Head of caudate nucleus (tissue), 42 donors: ENCODE measurements around the gene BIN1.

Experiments used
- DNase-seq, 42 donors: peaks; one replicate each; pipeline versions ENCODE4 v3.0.0 to v3.0.0-alpha.2; 2020 to 2021; ENCODE audit warnings: mixed read lengths in 7 of 42
- intact Hi-C: fragments of 100-400 bp; cut with DNase I; formaldehyde crosslinking; loops from one replicate; pipeline ENCODE4 v1.15.0; 2022

BIN1 gene

GRCh38 chr2:127070221-127070620 lies 36.7 kb downstream of the BIN1 start:
- intact Hi-C loops: loop anchor here (5.0 kb wide), 1 partner anchor 37 kb away; the partner anchor contains the start of gene BIN1
- no peak for DNase-seq

- intact Hi-C loops: loop anchor here (10.0 kb wide), 1 partner anchor 315 kb away; the partner anchor contains the start of gene MAP3K2
Measured at GRCh38 chr2:127069536-127069935, 37.4 kb downstream of the BIN1 start.

GRCh38 chr2:127069003-127069402 lies 38.0 kb downstream of the BIN1 start:
- no peak for DNase-seq
- intact Hi-C loops: loop anchor here (10.0 kb wide), 1 partner anchor 316 kb away; the partner anchor contains the start of gene MAP3K2

More at GRCh38 chr2:127069536-127069935, 37.4 kb downstream of the BIN1 start:
- no peak for DNase-seq

- intact Hi-C loops: loop anchor here (10.0 kb wide), 1 partner anchor 316 kb away; the partner anchor contains the start of gene MAP3K2
- no peak for DNase-seq
Measured at GRCh38 chr2:127068351-127068741, 38.6 kb downstream of the BIN1 start.

- DNase-seq: peak; percentile 63 to 94 (median 85)
- intact Hi-C loops: loop anchor here (10.0 kb wide), 1 partner anchor 317 kb away; the partner anchor contains the start of gene MAP3K2
Measured at GRCh38 chr2:127067620-127068350, 39.2 kb downstream of the BIN1 start.

- DNase-seq: no peak
- intact Hi-C loops: loop anchor here (10.0 kb wide), 1 partner anchor 318 kb away; the partner anchor contains the start of gene MAP3K2
Measured at GRCh38 chr2:127066942-127067341, 40.0 kb downstream of the BIN1 start.

- no peak for DNase-seq
- intact Hi-C loops: loop anchor here (10.0 kb wide), 1 partner anchor 319 kb away; the partner anchor contains the start of gene MAP3K2
Measured at GRCh38 chr2:127065940-127066318, 41.0 kb downstream of the BIN1 start.

- intact Hi-C loops: loop anchor here (10.0 kb wide), 1 partner anchor 319 kb away; the partner anchor contains the start of gene MAP3K2
- no peak for DNase-seq
Measured at GRCh38 chr2:127065299-127065939, 41.5 kb downstream of the BIN1 start.

- DNase-seq: peak in 28 of 42 donors; percentile 38 to 85 (median 64)
- intact Hi-C loops: loop anchor here (10.0 kb wide), 1 partner anchor 320 kb away; the partner anchor contains the start of gene MAP3K2
Measured at GRCh38 chr2:127064642-127065250, 42.2 kb downstream of the BIN1 start.

- no peak for DNase-seq
- intact Hi-C loops: loop anchor here (10.0 kb wide), 1 partner anchor 321 kb away; the partner anchor contains the start of gene MAP3K2
Measured at GRCh38 chr2:127063701-127064590, 43.0 kb downstream of the BIN1 start.

GRCh38 chr2:127061375-127062273 lies 45.3 kb downstream of the BIN1 start:
- intact Hi-C loops: loop anchor here (10.0 kb wide), 1 partner anchor 323 kb away; the partner anchor contains the start of gene MAP3K2
- DNase-seq: no peak

- no peak for DNase-seq
- intact Hi-C loops: loop anchor here (10.0 kb wide), 1 partner anchor 324 kb away; the partner anchor contains the start of gene MAP3K2
Measured at GRCh38 chr2:127060264-127060945, 46.5 kb downstream of the BIN1 start.

GRCh38 chr2:127059559-127059958 lies 47.4 kb downstream of the BIN1 start:
- DNase-seq: peak in 2 of 42 donors; percentile 5 to 23
- intact Hi-C loops: no loop called here

GRCh38 chr2:127058954-127059252 lies 48.1 kb downstream of the BIN1 start:
- peak in 1 of 42 donors; percentile 5 for DNase-seq
- intact Hi-C loops: no loop called here

GRCh38 chr2:127058246-127058953 lies 48.6 kb downstream of the BIN1 start:
- peak in 2 of 42 donors; percentile 17 to 65 for DNase-seq

More at GRCh38 chr2:127058246-127058953, 48.6 kb downstream of the BIN1 start:
- intact Hi-C loops: no loop called here
